ENCODE results near the gene CCDC191. TPM values are rescaled to one million over a fixed set of nuclear protein-coding genes. Genes with fewer than 3 reads are reported as not detected.
A peak's percentile ranks its signal among the peaks of the same experiment; 100 is the strongest.

Gene CCDC191
- polyA plus RNA-seq (ENCODE audit: insufficient read length in 3 of 3): 10 to 100 TPM; 14.3 to 20.1 (median 15.5) TPM

GRCh38 chr3:114056130-114057010 lies at the start of gene CCDC191, which contains the start of gene QTRT2:
CCDC191 (minus strand) TSS chr3:114056526; CDS start chr3:114056466, 60 bp downstream.
QTRT2 (plus strand) TSS chr3:114056737; CDS start chr3:114065258, 8,521 bp downstream.
- DNase-seq (ENCODE audit: low read depth in 3 of 3, low spot score in 2 of 3): peak; percentile 99 to 100 (median 99)

- DNase-seq (ENCODE audit: low read depth in 3 of 3, low spot score in 2 of 3): no peak
These were observed 48.1 kb upstream of the CCDC191 start for GRCh38 chr3:114104414-114104813.

- DNase-seq (ENCODE audit: low read depth in 3 of 3, low spot score in 2 of 3): no peak
These were observed 47.5 kb upstream of the CCDC191 start for GRCh38 chr3:114103858-114104257.

- DNase-seq (ENCODE audit: low read depth in 3 of 3, low spot score in 2 of 3): no peak
These were observed 46.9 kb upstream of the CCDC191 start for GRCh38 chr3:114103181-114103580.

GRCh38 chr3:114101101-114101500 lies 44.8 kb upstream of the CCDC191 start:
- DNase-seq (ENCODE audit: low read depth in 3 of 3, low spot score in 2 of 3): no peak

- DNase-seq (ENCODE audit: low read depth in 3 of 3, low spot score in 2 of 3): no peak
These were observed 39.5 kb upstream of the CCDC191 start for GRCh38 chr3:114095796-114096195.

- peak in 1 of 3 donors; percentile 8 for DNase-seq (ENCODE audit: low read depth in 3 of 3, low spot score in 2 of 3)
These were observed 37.3 kb upstream of the CCDC191 start for GRCh38 chr3:114093596-114093995.

GRCh38 chr3:114093016-114093380 lies 36.7 kb upstream of the CCDC191 start:
- peak in 1 of 3 donors; percentile 10 for DNase-seq (ENCODE audit: low read depth in 3 of 3, low spot score in 2 of 3)

- DNase-seq (ENCODE audit: low read depth in 3 of 3, low spot score in 2 of 3): peak in 1 of 3 donors; percentile 20
These were observed 36.1 kb upstream of the CCDC191 start for GRCh38 chr3:114092151-114093015.

GRCh38 chr3:114089675-114090074 lies 33.3 kb upstream of the CCDC191 start:
- no peak for DNase-seq (ENCODE audit: low read depth in 3 of 3, low spot score in 2 of 3)

GRCh38 chr3:114086356-114086755 lies 30.0 kb upstream of the CCDC191 start:
- DNase-seq (ENCODE audit: low read depth in 3 of 3, low spot score in 2 of 3): no peak

GRCh38 chr3:114083112-114083511 lies 26.8 kb upstream of the CCDC191 start:
- no peak for DNase-seq (ENCODE audit: low read depth in 3 of 3, low spot score in 2 of 3)

GRCh38 chr3:114081037-114081436 lies 24.7 kb upstream of the CCDC191 start:
- no peak for DNase-seq (ENCODE audit: low read depth in 3 of 3, low spot score in 2 of 3)

GRCh38 chr3:114080201-114080600 lies 23.9 kb upstream of the CCDC191 start:
- no peak for DNase-seq (ENCODE audit: low read depth in 3 of 3, low spot score in 2 of 3)

GRCh38 chr3:114079761-114080160 lies 23.4 kb upstream of the CCDC191 start:
- DNase-seq (ENCODE audit: low read depth in 3 of 3, low spot score in 2 of 3): no peak

GRCh38 chr3:114078126-114078525 lies 21.8 kb upstream of the CCDC191 start:
- DNase-seq (ENCODE audit: low read depth in 3 of 3, low spot score in 2 of 3): no peak

- no peak for DNase-seq (ENCODE audit: low read depth in 3 of 3, low spot score in 2 of 3)
These were observed 20.4 kb upstream of the CCDC191 start for GRCh38 chr3:114076711-114077110.

GRCh38 chr3:114071786-114072185 lies 15.5 kb upstream of the CCDC191 start:
- no peak for DNase-seq (ENCODE audit: low read depth in 3 of 3, low spot score in 2 of 3)

- DNase-seq (ENCODE audit: low read depth in 3 of 3, low spot score in 2 of 3): no peak
These were observed 12.0 kb upstream of the CCDC191 start for GRCh38 chr3:114068336-114068735.

- DNase-seq (ENCODE audit: low read depth in 3 of 3, low spot score in 2 of 3): no peak
These were observed 11.5 kb upstream of the CCDC191 start for GRCh38 chr3:114067804-114068203.

GRCh38 chr3:114060906-114061655 lies 4.8 kb upstream of the CCDC191 start:
- DNase-seq (ENCODE audit: low read depth in 3 of 3, low spot score in 2 of 3): no peak
